Measurements from ENCODE around the gene LRRC7. TPM values are rescaled to one million over a fixed set of nuclear protein-coding genes. Genes with fewer than 3 reads are reported as not detected.

Gene LRRC7
- 127 TPM for total RNA-seq

GRCh38 chr1:69567652-69568420, at the start of gene LRRC7:
TSS of gene LRRC7 (plus strand) at chr1:69567922. CDS start at chr1:69568640, 718 bp downstream.

